Spinal cord (tissue), 10 donors: ENCODE results near the gene INHBB. TPM values are rescaled to one million over a fixed set of nuclear protein-coding genes. Genes with fewer than 3 reads are reported as not detected.
A peak's percentile ranks its signal among the peaks of the same experiment; 100 is the strongest.

Experiments used
- DNase-seq, 6 donors: peaks; one replicate each; pipeline versions ENCODE4 v3.0.0 to v3.0.0-alpha.2; 2013 to 2015; ENCODE audit warnings: low spot score in 6 of 6, low read depth in 4 of 6
- H3K27ac ChIP-seq: one replicate; pipeline ENCODE4 v1.5.1; 2013; ENCODE audit warnings: low read depth, low read length, control low read depth
- H3K27me3 ChIP-seq: one replicate; pipeline ENCODE4 v1.6.1; 2013; ENCODE audit warnings: low read length; ENCODE audit not compliant: control insufficient read depth, insufficient read depth
- H3K36me3 ChIP-seq: one replicate; pipeline ENCODE4 v1.6.1; 2013; ENCODE audit warnings: low read length; ENCODE audit not compliant: control insufficient read depth, insufficient read depth
- H3K4me1 ChIP-seq: one replicate; pipeline ENCODE4 v1.6.1; 2013; ENCODE audit warnings: low read length; ENCODE audit not compliant: control insufficient read depth, insufficient read depth
- H3K4me3 ChIP-seq: one replicate; pipeline ENCODE4 v1.5.1; 2013; ENCODE audit warnings: low read depth, low read length, control low read depth
- H3K9me3 ChIP-seq: one replicate; pipeline ENCODE4 v1.6.1; 2013; ENCODE audit warnings: low read length; ENCODE audit not compliant: control insufficient read depth, insufficient read depth
- WGBS: methylation state at CpG from one replicate; pipeline ENCODE4 v1.1.5; 2013; ENCODE audit warnings: missing lambda C conversion rate; ENCODE audit not compliant: insufficient coverage; 5-methylcytosine and 5-hydroxymethylcytosine counted together
- long read RNA-seq, 4 donors: transcript quantifications; one replicate each; lab custom pipeline, GENCODE V29; 2026
- polyA plus RNA-seq, 2 donors: library from polyadenylated mRNA; unstranded; fragments of 120-200 nt; gene quantifications; one replicate each; pipeline ENCODE4 v1.2.1, GENCODE V29; 2013; ENCODE audit not compliant: insufficient read length in 2 of 2
- total RNA-seq, 2 donors: library from RNA; depleted of rRNA in 1 of 2; stranded (reverse); fragments of 120-200 nt in 1 of 2; fragments of >200 nt in 1 of 2; gene quantifications; one replicate each; pipeline versions ENCODE4 v1.2.3 to v1.2.4, GENCODE V29; 2013 to 2014
- donor health status: healthy.

Gene INHBB
- 1 to 10 TPM; 2.0 to 2.8 TPM for total RNA-seq
- 10 to 100 TPM; 10.2 to 13.2 TPM for polyA plus RNA-seq
- long read RNA-seq, donor 1, transcript INHBB-201 (2 exons, 3,204 nt) = major isoform, 7 of 7 reads
- long read RNA-seq, donor 1, partial matches to known transcripts = 0 of 7 reads
- long read RNA-seq, donor 1, other reads (novel, unspliced or antisense) = 0 of 7 reads
- long read RNA-seq, donor 2, partial matches to known transcripts = 0 of 1 reads
- long read RNA-seq, donor 2, other reads (novel, unspliced or antisense) = 0 of 1 reads
- long read RNA-seq, donor 3, partial matches to known transcripts = 0 of 1 reads
- long read RNA-seq, donor 3, other reads (novel, unspliced or antisense) = 0 of 1 reads
- long read RNA-seq, donor 4 = 0 reads

DNA sequence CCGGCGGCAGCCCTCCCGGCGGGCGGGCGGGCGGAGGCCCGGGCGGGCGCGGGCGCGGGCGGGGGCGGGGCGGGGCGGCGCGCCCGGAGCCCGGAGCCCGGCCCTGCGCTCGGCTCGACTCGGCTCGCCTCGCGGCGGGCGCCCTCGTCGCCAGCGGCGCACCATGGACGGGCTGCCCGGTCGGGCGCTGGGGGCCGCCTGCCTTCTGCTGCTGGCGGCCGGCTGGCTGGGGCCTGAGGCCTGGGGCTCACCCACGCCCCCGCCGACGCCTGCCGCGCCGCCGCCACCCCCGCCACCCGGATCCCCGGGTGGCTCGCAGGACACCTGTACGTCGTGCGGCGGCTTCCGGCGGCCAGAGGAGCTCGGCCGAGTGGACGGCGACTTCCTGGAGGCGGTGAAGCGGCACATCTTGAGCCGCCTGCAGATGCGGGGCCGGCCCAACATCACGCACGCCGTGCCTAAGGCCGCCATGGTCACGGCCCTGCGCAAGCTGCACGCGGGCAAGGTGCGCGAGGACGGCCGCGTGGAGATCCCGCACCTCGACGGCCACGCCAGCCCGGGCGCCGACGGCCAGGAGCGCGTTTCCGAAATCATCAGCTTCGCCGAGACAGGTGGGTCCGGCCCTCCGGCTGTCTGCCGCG lies at the start of gene INHBB:
INHBB (plus strand) TSS at position 111 of the 641 bp plus-strand sequence; CDS start at position 164, 53 bp downstream.
- H3K27ac ChIP-seq = peak within 1 kb of the TSS; percentile 68
- under 1% methylated on average over 99 of the region's 99 CpGs for WGBS
- peaks cover 64% of the 10 kb centered on the region for H3K27me3 ChIP-seq

DNA sequence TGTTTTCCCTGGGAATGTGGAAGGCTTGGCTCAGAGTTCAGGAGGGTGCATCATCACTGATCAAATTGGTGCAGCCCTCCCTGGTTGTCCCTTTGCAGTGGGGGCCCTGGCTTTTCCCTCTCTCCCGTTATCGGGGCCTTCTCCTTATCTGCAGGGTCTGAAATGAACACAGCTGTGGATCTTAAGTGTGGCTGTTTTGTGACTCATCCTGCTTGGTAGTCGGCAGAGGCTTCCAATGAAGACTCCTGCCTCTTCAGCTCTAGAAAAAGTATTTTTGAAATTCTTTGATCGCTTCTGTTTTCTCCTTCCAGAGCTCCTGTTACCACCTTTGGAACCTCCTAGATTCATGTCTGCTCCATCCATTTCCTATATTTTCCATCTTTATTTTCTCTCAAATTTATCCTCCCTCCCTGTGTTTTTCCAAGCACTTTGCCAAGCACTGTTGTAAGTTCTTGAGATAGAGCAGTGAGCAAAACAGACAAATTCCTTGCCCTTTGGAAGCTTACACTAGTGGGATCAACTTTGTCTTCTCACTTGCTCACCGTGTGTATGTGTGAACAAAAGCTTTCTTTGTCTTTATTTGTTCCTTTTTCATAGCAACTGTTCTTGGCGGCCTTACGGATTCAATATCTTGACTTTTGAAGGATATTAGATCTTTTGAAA lies 47.6 kb upstream of the INHBB start:
- Histone ChIP-seq H3K27ac (no peak overlapping the region), H3K4me3 (no peak overlapping the region), H3K36me3 (peaks cover 17% of the 10 kb centered on the region), H3K27me3 (no peaks in the 10 kb centered on the region), H3K4me1 (no peaks in the 10 kb centered on the region), H3K9me3 (no peaks in the 10 kb centered on the region)
- 94% methylated on average over 2 of the region's 7 CpGs for WGBS
- no peak for DNase-seq

More for the DNA sequence above, at the start of gene INHBB:
- H3K4me1 ChIP-seq = peaks cover 66% of the 10 kb centered on the region
- peak within 1 kb of the TSS; percentile 48 for H3K4me3 ChIP-seq
- peaks cover 20% of the 10 kb centered on the region for H3K36me3 ChIP-seq
- DNase-seq = peak in 1 of 6 donors; percentile 37
- H3K9me3 ChIP-seq = no peaks in the 10 kb centered on the region

DNA sequence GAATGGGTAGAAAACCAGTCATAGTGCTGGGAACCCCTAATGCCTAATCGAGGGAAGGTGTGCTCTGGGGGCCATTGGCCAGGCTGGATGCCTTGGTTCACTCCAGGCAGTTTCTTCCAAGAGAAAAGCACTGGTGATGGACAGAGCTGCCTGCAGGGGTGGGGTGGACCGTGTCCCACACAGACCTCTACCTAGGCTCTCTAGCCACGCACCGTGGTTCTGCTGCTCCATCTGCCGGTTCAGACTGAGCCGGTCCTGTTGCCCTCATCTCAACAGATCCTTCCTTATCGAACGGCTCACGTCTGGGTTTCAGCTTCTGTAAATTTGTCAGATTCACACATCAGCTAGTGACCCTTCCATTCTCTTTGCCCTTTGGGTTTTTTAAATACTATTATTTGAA lies 46.9 kb upstream of the INHBB start:
- WGBS = 89% methylated on average over 7 of the region's 9 CpGs
- Histone ChIP-seq H3K9me3 (no peaks in the 10 kb centered on the region), H3K4me1 (no peaks in the 10 kb centered on the region), H3K4me3 (no peak overlapping the region), H3K36me3 (peaks cover 17% of the 10 kb centered on the region), H3K27me3 (no peaks in the 10 kb centered on the region), H3K27ac (no peak overlapping the region)
- no peak for DNase-seq

DNA sequence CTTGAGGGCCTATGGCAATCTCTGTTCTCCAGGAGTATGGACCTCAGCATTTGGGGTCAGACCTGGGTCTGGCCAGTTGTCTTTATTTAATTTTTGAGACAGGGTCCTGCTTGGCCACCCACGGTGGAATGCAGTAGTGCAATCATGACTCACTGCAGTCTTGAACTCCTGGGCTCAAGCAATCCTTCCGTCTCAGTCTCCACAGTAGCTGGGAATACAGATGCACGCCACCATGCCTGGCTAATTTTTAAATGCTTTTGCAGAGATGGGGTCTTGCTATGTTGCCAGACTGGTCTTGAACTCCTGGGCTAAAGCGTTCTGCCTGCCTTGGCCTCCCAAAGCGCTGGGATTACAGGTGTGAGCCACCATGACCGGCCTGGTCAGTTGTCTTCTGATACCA lies 46.4 kb upstream of the INHBB start:
- WGBS = 98% methylated on average over 6 of the region's 6 CpGs
- H3K4me1 ChIP-seq = no peaks in the 10 kb centered on the region
- no peak overlapping the region for H3K27ac ChIP-seq
- no peak overlapping the region for H3K4me3 ChIP-seq
- H3K36me3 ChIP-seq = peaks cover 17% of the 10 kb centered on the region
- no peak for DNase-seq
- H3K9me3 ChIP-seq = no peaks in the 10 kb centered on the region
- no peaks in the 10 kb centered on the region for H3K27me3 ChIP-seq

DNA sequence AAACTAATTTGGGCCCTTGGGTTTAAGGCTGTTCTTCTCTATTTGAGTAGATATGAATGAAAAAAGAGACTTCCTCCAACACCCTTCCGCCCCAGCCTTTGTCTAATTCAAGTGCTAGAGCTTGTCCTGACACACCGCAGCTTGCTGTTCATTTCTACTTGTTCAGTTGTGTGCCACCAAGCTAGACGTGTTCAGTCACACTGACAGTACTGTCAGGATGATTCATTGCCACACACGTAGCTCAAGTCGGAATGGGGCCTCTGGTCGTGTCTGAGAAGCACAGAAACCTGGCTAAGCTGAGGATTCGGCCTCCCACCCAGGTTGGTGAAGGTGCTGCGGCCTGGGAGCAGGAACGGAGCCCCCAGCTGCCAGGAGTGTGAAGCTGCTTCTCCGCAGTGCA lies 45.6 kb upstream of the INHBB start:
- Histone ChIP-seq H3K4me3 (no peak overlapping the region), H3K27me3 (no peaks in the 10 kb centered on the region), H3K27ac (no peak overlapping the region), H3K4me1 (no peaks in the 10 kb centered on the region), H3K9me3 (no peaks in the 10 kb centered on the region), H3K36me3 (peaks cover 13% of the 10 kb centered on the region)
- no peak for DNase-seq
- 77% methylated on average over 10 of the region's 10 CpGs for WGBS

DNA sequence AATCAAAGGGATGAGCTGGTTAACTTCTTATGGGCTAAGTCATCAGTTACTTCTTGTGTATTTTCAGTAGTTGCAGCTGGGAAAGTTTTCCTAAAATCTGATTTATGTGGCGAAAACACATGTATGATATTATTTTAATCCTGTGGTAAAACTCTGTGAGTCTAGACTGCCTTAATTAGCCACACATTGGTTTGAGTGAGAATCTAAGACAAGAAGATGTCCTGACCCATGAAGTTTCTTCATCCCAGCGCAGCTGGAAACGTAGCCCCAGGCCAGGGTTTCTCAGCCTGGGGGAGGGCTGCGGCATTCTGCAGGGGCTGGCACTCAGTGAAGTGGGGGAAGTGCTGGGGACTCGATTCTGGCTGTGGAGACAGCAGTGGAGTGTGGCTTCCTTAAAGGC lies 44.7 kb upstream of the INHBB start:
- H3K4me3 ChIP-seq = no peak overlapping the region
- H3K27me3 ChIP-seq = no peaks in the 10 kb centered on the region
- H3K27ac ChIP-seq = no peak overlapping the region
- H3K9me3 ChIP-seq = no peaks in the 10 kb centered on the region
- DNase-seq = no peak
- peaks cover 13% of the 10 kb centered on the region for H3K36me3 ChIP-seq
- WGBS = 94% methylated on average over 2 of the region's 5 CpGs
- H3K4me1 ChIP-seq = no peaks in the 10 kb centered on the region

DNA sequence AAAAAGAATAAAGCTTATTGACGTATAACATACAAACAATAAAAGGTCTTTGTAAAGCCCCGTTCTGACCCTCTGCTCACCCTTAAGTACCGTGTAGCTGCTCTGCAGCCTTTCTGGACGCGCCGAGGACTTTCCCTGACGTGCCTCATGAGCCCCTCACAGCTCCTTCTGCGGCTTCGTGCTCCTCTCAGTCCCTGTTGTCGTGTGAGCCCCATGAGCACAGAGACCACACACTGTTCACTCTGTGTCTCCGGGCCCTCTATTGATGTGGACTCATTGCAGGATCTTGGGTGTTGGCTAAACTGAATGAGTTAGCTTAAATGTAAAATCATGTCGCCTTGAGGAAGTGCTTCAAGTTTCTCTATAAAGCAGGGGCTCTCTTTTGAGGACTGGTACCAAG lies 43.6 kb upstream of the INHBB start:
- H3K4me1 ChIP-seq = no peaks in the 10 kb centered on the region
- WGBS = 77% methylated on average over 11 of the region's 12 CpGs
- H3K36me3 ChIP-seq = peaks cover 13% of the 10 kb centered on the region
- no peaks in the 10 kb centered on the region for H3K9me3 ChIP-seq
- no peaks in the 10 kb centered on the region for H3K27me3 ChIP-seq
- no peak for DNase-seq
- no peak overlapping the region for H3K27ac ChIP-seq
- no peak overlapping the region for H3K4me3 ChIP-seq

DNA sequence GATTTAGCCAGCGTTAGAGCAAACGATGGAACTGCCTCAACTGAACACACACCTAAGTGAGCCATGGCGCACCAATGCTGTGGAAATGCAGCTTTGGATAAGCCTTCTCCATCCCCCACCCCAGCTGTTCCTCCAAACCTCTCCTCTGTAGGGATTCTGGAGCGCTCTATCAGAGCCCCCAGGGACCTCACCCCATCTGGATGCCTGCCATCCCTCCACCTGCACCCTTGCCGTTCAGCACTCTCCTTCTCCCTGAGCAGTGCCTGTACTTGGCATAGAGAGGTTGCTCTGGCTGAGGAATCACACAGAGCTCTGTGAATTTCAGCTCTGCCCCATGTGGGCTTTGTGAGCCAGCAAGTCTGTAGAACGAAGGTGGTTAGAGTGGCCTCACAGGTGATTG lies 42.8 kb upstream of the INHBB start:
- DNase-seq = no peak
- no peak overlapping the region for H3K4me3 ChIP-seq
- WGBS = 83% methylated on average over 5 of the region's 6 CpGs
- no peaks in the 10 kb centered on the region for H3K4me1 ChIP-seq
- H3K9me3 ChIP-seq = no peaks in the 10 kb centered on the region
- H3K36me3 ChIP-seq = peaks cover 9% of the 10 kb centered on the region
- no peaks in the 10 kb centered on the region for H3K27me3 ChIP-seq
- H3K27ac ChIP-seq = no peak overlapping the region

DNA sequence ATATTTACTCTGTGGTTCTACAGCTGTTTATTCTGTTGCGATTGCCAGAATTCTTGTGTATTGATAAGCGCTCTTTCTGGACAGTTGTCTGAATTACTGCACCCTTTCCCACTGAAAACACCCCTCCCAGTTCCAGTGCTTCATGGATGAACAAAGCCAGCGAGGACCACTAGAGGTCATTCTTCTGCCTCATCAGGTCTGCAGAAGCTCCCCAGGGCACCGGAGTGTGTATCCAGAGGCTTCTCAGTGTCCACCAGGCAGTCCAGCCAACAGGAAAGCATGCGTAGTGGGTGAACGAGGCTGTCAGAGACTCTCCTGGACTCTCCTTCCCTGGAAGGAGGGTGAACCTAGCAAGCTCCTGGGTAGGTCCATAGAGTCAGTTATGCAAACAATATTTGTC lies 40.6 kb upstream of the INHBB start:
- DNase-seq = no peak
- H3K27me3 ChIP-seq = no peaks in the 10 kb centered on the region
- H3K36me3 ChIP-seq = peaks cover 5% of the 10 kb centered on the region
- H3K4me1 ChIP-seq = no peaks in the 10 kb centered on the region
- WGBS = 50% methylated on average over 4 of the region's 6 CpGs
- no peaks in the 10 kb centered on the region for H3K9me3 ChIP-seq
- no peak overlapping the region for H3K27ac ChIP-seq
- no peak overlapping the region for H3K4me3 ChIP-seq
